Measurements from ENCODE around the gene AHSG. TPM values are rescaled to one million over a fixed set of nuclear protein-coding genes. Genes with fewer than 3 reads are reported as not detected.

Gene AHSG
- total and polyA plus RNA-seq, 2 experiments from 2014 or later, result 0.10 to 0.18 TPM

- H3K36me3 ChIP-seq (ENCODE audit: insufficient read depth), result no peaks in the 10 kb centered on the region; the same call in 1 of the 2 replicates
- no peaks in the 10 kb centered on the region for H4K20me1 ChIP-seq (replicated peaks; ENCODE audit: insufficient read depth)
- peaks cover 34% of the 10 kb centered on the region for H3K9me3 Mint-ChIP-seq
- no peak for DNase-seq (ENCODE audit: low spot score)
- no peak overlapping the region for H3K4me3 Mint-ChIP-seq
- H3K4me2 ChIP-seq, result no peak overlapping the region
- no peaks in the 10 kb centered on the region for H3F3A ChIP-seq (replicated peaks; ENCODE audit: low read depth)
- TF ChIP-seq ZNF114 (CRISPR knock-in tag; IDR thresholded peaks at IDR 0.05) (no peak), EZH2phosphoT487 (IDR thresholded peaks at IDR 0.05; ENCODE audit: unreplicated experiment) (no peak), ETS1 (IDR thresholded peaks at IDR 0.05) (no peak), ZNF331 (CRISPR knock-in tag; IDR thresholded peaks at IDR 0.05; ENCODE audit: low read depth) (no peak), CREB1 (CRISPR knock-in tag; IDR thresholded peaks at IDR 0.05; ENCODE audit: low read depth) (no peak), NANOG (IDR thresholded peaks at IDR 0.05; ENCODE audit: borderline replicate concordance) (no peak), CTCF (conservative IDR thresholded peaks at IDR 0.05; ENCODE audit: low read depth in 2 of 2) (no peak), STAT1 (IDR thresholded peaks at IDR 0.05; ENCODE audit: unreplicated experiment) (no peak), ZNF462 (CRISPR knock-in tag; IDR thresholded peaks at IDR 0.05) (no peak), JUNB (IDR thresholded peaks at IDR 0.05; ENCODE audit: unreplicated experiment) (no peak), EZH2 (IDR thresholded peaks at IDR 0.05; ENCODE audit: low read depth, unreplicated experiment) (no peak), REST (IDR thresholded peaks at IDR 0.05; ENCODE audit: unreplicated experiment) (no peak)
- H3K27ac ChIP-seq (ENCODE audit: low read depth), result no peak overlapping the region
- H3K4me1 ChIP-seq (ENCODE audit: insufficient read depth), result no peaks in the 10 kb centered on the region
- H2AFZ ChIP-seq, result no peak overlapping the region
- no peaks in the 10 kb centered on the region for H3K27me3 ChIP-seq (ENCODE audit: insufficient read depth)
- no peak overlapping the region for H3K4me3 ChIP-seq
- no peaks in the 10 kb centered on the region; the same call in 2 of the 3 replicates for H3K4me1 Mint-ChIP-seq
- no peaks in the 10 kb centered on the region for H3K79me2 ChIP-seq (replicated peaks; ENCODE audit: insufficient read depth)
- H3K9me2 ChIP-seq (ENCODE audit: insufficient read depth), result no peaks in the 10 kb centered on the region; the same call in 1 of the 2 replicates
- no peak for ATAC-seq
- H3K27me3 Mint-ChIP-seq (ENCODE audit: insufficient read depth, low read depth, poor library complexity), result peaks cover 6% of the 10 kb centered on the region
- H3K36me3 Mint-ChIP-seq (ENCODE audit: low read depth), result peaks cover 24% of the 10 kb centered on the region
- no peak overlapping the region for H3K27ac Mint-ChIP-seq
Observed at GRCh38 chr3:186653080-186653707, 40.3 kb downstream of the AHSG start.
